CD4-positive, alpha-beta memory T cell (primary cell): ENCODE measurements around the gene RGS3. TPM values are rescaled to one million over a fixed set of nuclear protein-coding genes. Genes with fewer than 3 reads are reported as not detected.

ENCODE experiments used
- CTCF ChIA-PET: fragments of 350-600 bp; sonication (Branson Sonifier 250); formaldehyde crosslinking; loops from one replicate; lab custom pipeline; 2021; ENCODE audit warnings: inconsistent platforms; ENCODE audit not compliant: partially characterized antibody; lab: Charles Lee
- POLR2A ChIA-PET: fragments of 350-600 bp; sonication (Branson Sonifier 250); formaldehyde crosslinking; loops from one replicate; lab custom pipeline; 2021; ENCODE audit not compliant: partially characterized antibody; lab: Charles Lee
- DNase-seq, 5 donors: peaks; one replicate each; pipeline versions ENCODE4 v3.0.0 to v3.0.0-alpha.2; 2020 to 2022; ENCODE audit warnings: mixed read lengths in 1 of 5
- H3K27ac ChIP-seq: one replicate; pipeline ENCODE4 v1.7.0; 2013; ENCODE audit warnings: low read depth, low read length
- H3K27me3 ChIP-seq: 2 replicates; pipeline ENCODE4 v1.7.0; 2013; ENCODE audit warnings: mild to moderate bottlenecking, low read length, moderate library complexity; ENCODE audit not compliant: insufficient read depth
- H3K36me3 ChIP-seq: 2 replicates; pipeline ENCODE4 v1.7.0; 2013; ENCODE audit warnings: mild to moderate bottlenecking, low read length, moderate library complexity; ENCODE audit not compliant: insufficient read depth
- H3K4me1 ChIP-seq: 2 replicates; pipeline ENCODE4 v1.7.0; 2013; ENCODE audit warnings: mild to moderate bottlenecking, low read length, moderate library complexity; ENCODE audit not compliant: insufficient read depth
- H3K4me3 ChIP-seq, 2 donors: one replicate each; pipeline ENCODE4 v1.7.0; 2013; ENCODE audit warnings: low read length in 2 of 2, mild to moderate bottlenecking in 1 of 2
- H3K9me3 ChIP-seq, 2 donors: one replicate each; pipeline ENCODE4 v1.7.0; 2013; ENCODE audit warnings: low read length in 2 of 2, control low read depth in 1 of 2; ENCODE audit not compliant: control insufficient read depth in 1 of 2
- H3K27ac Mint-ChIP-seq, 7 donors: one replicate each; pipeline ENCODE4 v1.8.0; 2020 to 2021; ENCODE audit warnings: mixed read lengths in 7 of 7, mild to moderate bottlenecking in 6 of 7, inconsistent platforms in 3 of 7, moderate library complexity in 3 of 7
- H3K27me3 Mint-ChIP-seq, 2 donors: one replicate each; pipeline ENCODE4 v1.8.0; 2020 to 2021; ENCODE audit warnings: mixed read lengths in 2 of 2
- H3K36me3 Mint-ChIP-seq, 2 donors: one replicate each; pipeline ENCODE4 v1.8.0; 2020 to 2021; ENCODE audit warnings: mixed read lengths in 2 of 2, inconsistent platforms in 1 of 2, mild to moderate bottlenecking in 1 of 2
- H3K4me1 Mint-ChIP-seq, 4 donors: one replicate each; pipeline ENCODE4 v1.8.0; 2020 to 2021; ENCODE audit warnings: mixed read lengths in 4 of 4, mild to moderate bottlenecking in 1 of 4
- H3K4me3 Mint-ChIP-seq, 8 donors: one replicate each; pipeline ENCODE4 v1.8.0; 2020 to 2021; ENCODE audit warnings: mixed read lengths in 8 of 8, mild to moderate bottlenecking in 7 of 8, moderate library complexity in 6 of 8, inconsistent platforms in 3 of 8
- H3K9me3 Mint-ChIP-seq, 8 donors: one replicate each; pipeline ENCODE4 v1.8.0; 2020 to 2021; ENCODE audit warnings: mixed read lengths in 8 of 8, mild to moderate bottlenecking in 5 of 8, inconsistent platforms in 3 of 8, moderate library complexity in 1 of 8
- intact Hi-C: fragments of 100-400 bp; cut with micrococcal nuclease; formaldehyde crosslinking; loops from one replicate; pipeline ENCODE4 v1.15.1; 2023
- polyA plus RNA-seq, 2 donors: library from polyadenylated mRNA; unstranded; fragments of 300-500 nt; fragmentation: Illumina TruSeq; gene quantifications; one replicate each; pipeline ENCODE4 v1.2.3, GENCODE V29; 2021
- total RNA-seq, 2 experiments: library from RNA; stranded (reverse); gene quantifications; one replicate each; pipeline ENCODE4 v1.2.3, GENCODE V29; 2021

RGS3 gene
- total and polyA plus RNA-seq, 4 experiments from 2014 or later, result 3.4 to 23.2 (median 18.0) TPM

DNA sequence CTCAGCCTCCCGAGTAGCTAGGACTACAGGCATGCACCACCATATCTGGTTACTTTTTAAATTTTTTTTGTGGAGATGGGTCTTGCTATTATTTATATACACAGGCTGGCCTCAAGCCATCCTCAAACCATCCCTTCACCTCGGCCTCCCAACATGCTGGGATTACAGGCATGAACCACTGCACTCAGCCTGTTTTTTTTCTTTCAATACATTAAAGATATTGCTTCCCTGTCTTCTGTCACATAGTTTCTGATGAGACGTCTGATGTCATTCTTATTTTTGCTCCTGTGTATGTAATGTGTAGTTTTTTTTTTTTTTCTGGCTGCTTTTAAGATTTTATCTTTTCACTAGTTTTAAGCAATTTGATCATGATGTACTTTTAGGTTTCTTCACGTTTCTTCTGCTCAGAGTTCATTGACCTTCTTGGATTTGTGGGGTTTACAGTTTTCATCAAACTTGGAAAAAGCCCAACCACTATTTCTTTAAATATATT is 11.4 kb upstream of the RGS3 start:
- Histone ChIP-seq H3K27me3 (no peaks in the 10 kb centered on the region), H3K4me1 (no peaks in the 10 kb centered on the region), H3K4me3 (no peak overlapping the region), H3K36me3 (no peaks in the 10 kb centered on the region), H3K9me3 (no peaks in the 10 kb centered on the region), H3K27ac (no peak overlapping the region)
- no peaks in the 10 kb centered on the region for H3K27me3 Mint-ChIP-seq
- DNase-seq, result no peak
- H3K9me3 Mint-ChIP-seq, result no peaks in the 10 kb centered on the region
- no peak overlapping the region for H3K4me3 Mint-ChIP-seq
- peaks cover 0 to 6% (median 0%) of the 10 kb centered on the region in 4 donors for H3K4me1 Mint-ChIP-seq
- CTCF ChIA-PET, result interaction anchor here (8.3 to 10.1 kb wide), 2 partner anchors 133 to 203 kb away, joined by 246 to 322 read pairs; no protein-coding TSS in a partner anchor
- no peak overlapping the region for H3K27ac Mint-ChIP-seq
- intact Hi-C loops, result loop anchor here (5.0 kb wide), 1 partner anchor 45 kb away; no protein-coding TSS in a partner anchor
- POLR2A ChIA-PET, result interaction anchor here (1.3 kb wide), 1 partner anchor 130 kb away, joined by 4 read pairs; no protein-coding TSS in a partner anchor
- H3K36me3 Mint-ChIP-seq, result no peaks in the 10 kb centered on the region

- H3K4me1 Mint-ChIP-seq, result peaks cover 0 to 6% (median 0%) of the 10 kb centered on the region in 4 donors
- no peak overlapping the region for H3K4me3 Mint-ChIP-seq
- H3K27me3 Mint-ChIP-seq, result no peaks in the 10 kb centered on the region
- intact Hi-C loops, result loop anchor here (5.0 kb wide), 1 partner anchor 42 kb away; no protein-coding TSS in a partner anchor
- H3K27ac Mint-ChIP-seq, result peak overlapping the region in 4 of 7 donors; percentile 19 to 61 (median 45)
- ChIA-PET CTCF (interaction anchor here (0.9 to 5.6 kb wide), 5 partner anchors 9 to 201 kb away, joined by 4 to 45 read pairs (median 6); no protein-coding TSS in a partner anchor), POLR2A (interaction anchor here (0.9 to 1.0 kb wide), 2 partner anchors 11 to 44 kb away, joined by 3 read pairs; partner anchors contain the start of genes C9orf43 and POLE3)
- H3K9me3 ChIP-seq, result no peaks in the 10 kb centered on the region
- no peak for DNase-seq
- no peak overlapping the region for H3K4me3 ChIP-seq
- no peaks in the 10 kb centered on the region for H3K36me3 ChIP-seq
- H3K36me3 Mint-ChIP-seq, result no peaks in the 10 kb centered on the region
- H3K9me3 Mint-ChIP-seq, result no peaks in the 10 kb centered on the region
- H3K4me1 ChIP-seq, result no peaks in the 10 kb centered on the region
- no peak overlapping the region for H3K27ac ChIP-seq
- no peaks in the 10 kb centered on the region for H3K27me3 ChIP-seq
Observed at GRCh38 chr9:113454914-113455761, 8.4 kb upstream of the RGS3 start.

- no peaks in the 10 kb centered on the region for H3K27me3 ChIP-seq
- H3K9me3 ChIP-seq, result no peaks in the 10 kb centered on the region
- no peaks in the 10 kb centered on the region for H3K36me3 ChIP-seq
- H3K27me3 Mint-ChIP-seq, result no peaks in the 10 kb centered on the region
- intact Hi-C loops, result no loop called here
- peaks cover 0 to 6% (median 1%) of the 10 kb centered on the region in 4 donors for H3K4me1 Mint-ChIP-seq
- H3K27ac Mint-ChIP-seq, result peak overlapping the region in 2 of 7 donors; percentile 1 to 25
- no peak overlapping the region for H3K4me3 ChIP-seq
- no peaks in the 10 kb centered on the region for H3K9me3 Mint-ChIP-seq
- H3K27ac ChIP-seq, result no peak overlapping the region
- no peak for DNase-seq
- ChIA-PET POLR2A (interaction anchor here (1.0 kb wide), 1 partner anchor 123 kb away, joined by 3 read pairs; no protein-coding TSS in a partner anchor), CTCF (interaction anchor here (1.1 to 5.6 kb wide), 3 partner anchors 123 to 200 kb away, joined by 3 to 45 read pairs (median 5); no protein-coding TSS in a partner anchor)
- H3K4me1 ChIP-seq, result no peaks in the 10 kb centered on the region
- H3K4me3 Mint-ChIP-seq, result peak overlapping the region in 1 of 8 donors; percentile 40
- H3K36me3 Mint-ChIP-seq, result no peaks in the 10 kb centered on the region
Observed at GRCh38 chr9:113456235-113456634, 7.3 kb upstream of the RGS3 start.

DNA sequence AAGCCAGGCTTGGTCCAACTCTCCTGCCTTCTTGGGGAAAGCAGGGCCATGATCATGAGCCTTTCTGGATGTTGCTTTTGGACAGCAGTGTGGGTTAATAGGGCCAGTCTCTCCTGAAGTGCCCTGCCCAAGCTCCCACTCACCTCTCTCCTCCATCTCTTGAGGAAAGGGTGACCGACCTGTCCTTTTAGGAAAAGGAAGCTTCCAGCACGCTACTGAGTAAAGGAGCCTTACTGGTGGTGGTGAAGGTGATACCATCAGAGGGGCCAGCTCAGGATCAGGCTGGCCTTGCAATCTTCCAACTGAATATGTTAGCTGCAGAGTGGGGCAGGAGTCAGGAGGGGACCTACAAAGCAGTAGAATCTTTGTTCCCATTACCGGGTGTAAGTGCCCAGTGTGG is 2.2 kb upstream of the RGS3 start:
- no peaks in the 10 kb centered on the region for H3K36me3 ChIP-seq
- H3K9me3 ChIP-seq, result no peaks in the 10 kb centered on the region
- ChIA-PET POLR2A (no interaction called here), CTCF (interaction anchor here (1.1 kb wide), 1 partner anchor 124 kb away, joined by 3 read pairs; no protein-coding TSS in a partner anchor)
- no peaks in the 10 kb centered on the region for H3K36me3 Mint-ChIP-seq
- DNase-seq, result no peak
- no peak overlapping the region for H3K4me3 Mint-ChIP-seq
- no peak overlapping the region for H3K27ac Mint-ChIP-seq
- no peaks in the 10 kb centered on the region for H3K9me3 Mint-ChIP-seq
- peaks cover 0 to 2% (median under 1%) of the 10 kb centered on the region in 4 donors for H3K4me1 Mint-ChIP-seq
- H3K27ac ChIP-seq, result no peak overlapping the region
- no peaks in the 10 kb centered on the region for H3K27me3 Mint-ChIP-seq
- intact Hi-C loops, result no loop called here
- no peaks in the 10 kb centered on the region for H3K4me1 ChIP-seq
- H3K4me3 ChIP-seq, result no peak overlapping the region
- no peaks in the 10 kb centered on the region for H3K27me3 ChIP-seq

DNA sequence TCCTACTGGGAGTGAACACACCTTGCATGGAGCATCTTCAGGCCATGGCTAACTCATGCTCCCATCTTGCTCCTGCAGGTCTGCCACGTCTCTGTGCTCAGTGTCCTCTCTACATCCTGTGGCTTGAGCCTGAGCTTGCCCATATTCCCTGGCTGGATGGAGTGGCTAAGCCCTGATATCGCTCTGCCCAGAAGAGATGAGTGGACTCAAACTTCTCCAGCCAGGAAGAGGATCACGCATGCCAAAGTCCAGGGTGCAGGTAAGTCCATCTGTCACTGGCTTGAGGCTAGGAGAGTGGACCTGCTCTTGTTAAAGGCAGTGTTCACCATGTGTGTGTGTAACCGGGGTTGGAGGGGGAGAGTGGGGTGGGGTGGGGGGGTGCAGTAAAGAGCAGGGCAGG is 1.6 kb upstream of the RGS3 start:
- DNase-seq, result no peak
- H3K36me3 Mint-ChIP-seq, result no peaks in the 10 kb centered on the region
- Histone ChIP-seq H3K27me3 (no peaks in the 10 kb centered on the region), H3K4me3 (no peak overlapping the region), H3K9me3 (no peaks in the 10 kb centered on the region), H3K4me1 (no peaks in the 10 kb centered on the region), H3K27ac (no peak overlapping the region), H3K36me3 (no peaks in the 10 kb centered on the region)
- no peaks in the 10 kb centered on the region for H3K9me3 Mint-ChIP-seq
- peak overlapping the region in 1 of 7 donors; percentile 54 for H3K27ac Mint-ChIP-seq
- ChIA-PET CTCF (no interaction called here), POLR2A (no interaction called here)
- H3K4me1 Mint-ChIP-seq, result peaks cover 0 to 2% (median 0%) of the 10 kb centered on the region in 4 donors
- no peak overlapping the region for H3K4me3 Mint-ChIP-seq
- no peaks in the 10 kb centered on the region for H3K27me3 Mint-ChIP-seq
- intact Hi-C loops, result no loop called here

- no peaks in the 10 kb centered on the region for H3K36me3 Mint-ChIP-seq
- H3K27me3 ChIP-seq, result no peaks in the 10 kb centered on the region
- no peaks in the 10 kb centered on the region for H3K36me3 ChIP-seq
- ChIA-PET CTCF (interaction anchor here (1.3 kb wide), 1 partner anchor 193 kb away, joined by 3 read pairs; no protein-coding TSS in a partner anchor), POLR2A (no interaction called here)
- DNase-seq, result no peak
- no peaks in the 10 kb centered on the region for H3K27me3 Mint-ChIP-seq
- H3K27ac ChIP-seq, result no peak overlapping the region
- H3K4me1 ChIP-seq, result no peaks in the 10 kb centered on the region
- H3K9me3 ChIP-seq, result no peaks in the 10 kb centered on the region
- H3K27ac Mint-ChIP-seq, result peak overlapping the region in 1 of 7 donors; percentile 31
- peaks cover 0 to 5% (median 0%) of the 10 kb centered on the region in 8 donors for H3K9me3 Mint-ChIP-seq
- no peak overlapping the region for H3K4me3 ChIP-seq
- H3K4me3 Mint-ChIP-seq, result no peak overlapping the region
- peaks cover 0 to 2% (median 0%) of the 10 kb centered on the region in 4 donors for H3K4me1 Mint-ChIP-seq
- intact Hi-C loops, result no loop called here
Observed at GRCh38 chr9:113462781-113463286, 693 bp upstream of the RGS3 start.

DNA sequence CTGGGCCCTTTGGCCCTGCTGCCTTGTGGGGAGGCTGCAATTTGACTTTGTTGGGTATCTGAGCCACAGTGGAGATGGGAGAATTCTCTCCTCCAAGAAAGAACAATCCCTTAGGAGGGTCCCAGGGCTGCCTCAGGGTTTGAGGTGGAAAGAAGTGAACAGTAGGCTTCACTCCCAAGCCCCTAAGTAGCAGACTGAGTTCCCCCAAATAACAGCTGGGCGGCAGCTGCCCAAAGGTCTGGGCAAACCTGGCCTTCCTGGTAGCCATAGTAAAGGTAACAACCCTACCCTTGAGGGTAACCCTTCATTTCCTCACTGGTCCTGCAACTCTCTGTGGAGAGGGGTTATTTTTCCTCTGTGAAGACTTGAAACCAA is 746 bp downstream of the RGS3 start:
- Histone ChIP-seq H3K9me3 (no peaks in the 10 kb centered on the region), H3K27me3 (no peaks in the 10 kb centered on the region), H3K4me1 (no peaks in the 10 kb centered on the region), H3K4me3 (no peak overlapping the region), H3K36me3 (no peaks in the 10 kb centered on the region), H3K27ac (no peak overlapping the region)
- peaks cover 0 to 2% (median 0%) of the 10 kb centered on the region in 4 donors for H3K4me1 Mint-ChIP-seq
- no peak for DNase-seq
- no peaks in the 10 kb centered on the region for H3K27me3 Mint-ChIP-seq
- H3K9me3 Mint-ChIP-seq, result peaks cover 0 to 5% (median 0%) of the 10 kb centered on the region in 8 donors
- H3K27ac Mint-ChIP-seq, result no peak overlapping the region
- H3K36me3 Mint-ChIP-seq, result no peaks in the 10 kb centered on the region
- ChIA-PET POLR2A (no interaction called here), CTCF (no interaction called here)
- intact Hi-C loops, result no loop called here
- H3K4me3 Mint-ChIP-seq, result no peak overlapping the region
